Osteoblast (primary cell): ENCODE data around the gene EVPL. TPM values are rescaled to one million over a fixed set of nuclear protein-coding genes. Genes with fewer than 3 reads are reported as not detected.

Experiments
- DNase-seq: peaks from one replicate; pipeline ENCODE4 v3.0.0; 2011; ENCODE audit warnings: low spot score, mixed read lengths; ENCODE audit not compliant: insufficient read length; ENCODE audit errors: missing footprints
- H2AFZ ChIP-seq: 2 replicates; pipeline ENCODE4 v1.6.0; 2011; ENCODE audit warnings: mild to moderate bottlenecking, low read length
- H3K27ac ChIP-seq: 2 replicates; pipeline ENCODE4 v1.5.1; 2011; ENCODE audit warnings: mild to moderate bottlenecking, low read depth, low read length, moderate library complexity
- H3K27me3 ChIP-seq: 2 replicates; pipeline ENCODE4 v1.6.0; 2012; ENCODE audit warnings: mild to moderate bottlenecking, control low read depth, inconsistent platforms, low read length, moderate library complexity; ENCODE audit not compliant: insufficient read depth
- H3K36me3 ChIP-seq: 2 replicates; pipeline ENCODE4 v1.5.1; 2011; ENCODE audit warnings: mild to moderate bottlenecking, low read length, control low read depth, moderate library complexity; ENCODE audit not compliant: insufficient read depth
- H3K4me1 ChIP-seq: 2 replicates; pipeline ENCODE4 v1.5.1; 2011; ENCODE audit warnings: mild to moderate bottlenecking, low read length, control low read depth, moderate library complexity; ENCODE audit not compliant: insufficient read depth
- H3K4me2 ChIP-seq: 2 replicates; pipeline ENCODE4 v1.6.0; 2011; ENCODE audit warnings: mild to moderate bottlenecking, low read length; ENCODE audit not compliant: insufficient read depth
- H3K4me3 ChIP-seq: fragments of 200-600 bp; sonication (generic); 3 replicates; pipeline ENCODE4 v1.5.1; 2012; ENCODE audit warnings: mild to moderate bottlenecking, low read length, inconsistent platforms; ENCODE audit not compliant: insufficient read depth
- H3K79me2 ChIP-seq: 2 replicates; pipeline ENCODE4 v1.6.0; 2012; ENCODE audit warnings: mild to moderate bottlenecking, low read length, control low read depth, inconsistent platforms; ENCODE audit not compliant: insufficient read depth
- H3K9me3 ChIP-seq: 2 replicates; pipeline ENCODE4 v1.5.1; 2011; ENCODE audit warnings: low read depth, low read length, control low read depth
- H4K20me1 ChIP-seq: 2 replicates; pipeline ENCODE4 v1.6.0; 2012; ENCODE audit warnings: mild to moderate bottlenecking, low read length, control low read depth; ENCODE audit not compliant: insufficient read depth
- CTCF ChIP-seq: IDR thresholded peaks from 2 replicates; pipeline ENCODE4 v1.5.1; 2011; ENCODE audit warnings: mild to moderate bottlenecking, low read depth, low read length, moderate library complexity; ENCODE audit errors: extremely low read depth
- total RNA-seq: library from RNA; depleted of rRNA; stranded (reverse); fragments of >200 nt; gene quantifications from 2 replicates; pipeline ENCODE4 v1.2.3, GENCODE V29; 2012

Gene EVPL
- total RNA-seq, 1 donor = not detected

DNA sequence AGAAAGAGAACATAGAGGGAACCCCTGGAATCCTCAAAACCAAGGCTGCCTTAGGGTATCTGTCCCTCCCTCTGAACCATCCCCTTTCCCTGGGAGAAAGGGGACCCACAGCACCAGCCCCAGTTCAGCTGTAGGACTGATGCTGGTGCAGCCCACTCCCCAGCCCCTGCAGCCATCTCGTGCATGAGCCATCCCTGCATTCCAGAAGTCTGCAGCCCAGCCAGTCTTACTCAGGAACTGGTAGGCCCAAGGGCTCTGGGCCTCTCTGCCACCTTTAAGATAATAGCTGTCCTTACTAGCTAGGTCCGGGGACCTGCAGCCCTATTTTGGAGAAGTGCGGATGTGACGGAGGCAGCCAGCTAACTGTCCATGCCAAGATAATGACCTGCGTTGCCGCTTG lies 6.0 kb upstream of the EVPL start:
- no peaks in the 10 kb centered on the region for H4K20me1 ChIP-seq

DNA sequence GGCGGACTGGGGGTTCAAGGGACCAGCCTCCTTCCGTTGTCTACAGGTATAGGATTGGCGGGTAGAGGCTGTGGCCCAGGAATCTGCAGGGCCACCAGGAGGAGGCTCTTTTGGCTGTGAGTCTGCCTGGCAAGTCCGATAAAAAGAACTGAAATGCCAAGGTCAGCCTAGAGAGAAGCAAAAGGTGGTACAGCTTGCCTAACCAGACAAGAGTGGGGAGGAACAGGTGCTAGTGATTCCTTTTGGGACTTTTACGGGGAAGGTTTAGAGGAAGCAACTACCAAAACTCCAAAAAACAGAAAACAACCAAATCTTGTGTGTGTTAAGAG lies 5.6 kb upstream of the EVPL start:
- peak; percentile 46 for DNase-seq
- no peak overlapping the region for H3K27ac ChIP-seq
- no peaks in the 10 kb centered on the region for H3K27me3 ChIP-seq
- H2AFZ ChIP-seq = no peak overlapping the region
- no peaks in the 10 kb centered on the region for H3K79me2 ChIP-seq
- TF ChIP-seq CTCF = no peak
- H3K4me1 ChIP-seq = no peaks in the 10 kb centered on the region
- H4K20me1 ChIP-seq = no peaks in the 10 kb centered on the region
- H3K4me3 ChIP-seq = no peak overlapping the region
- H3K9me3 ChIP-seq = no peaks in the 10 kb centered on the region
- H3K4me2 ChIP-seq = no peak overlapping the region
- no peaks in the 10 kb centered on the region for H3K36me3 ChIP-seq

More for the DNA sequence above, 6.0 kb upstream of the EVPL start:
- peak; percentile 46 for DNase-seq
- no peaks in the 10 kb centered on the region for H3K36me3 ChIP-seq
- no peaks in the 10 kb centered on the region for H3K9me3 ChIP-seq
- no peak overlapping the region for H3K4me3 ChIP-seq
- H3K27ac ChIP-seq = no peak overlapping the region
- no peak overlapping the region for H2AFZ ChIP-seq
- H3K4me2 ChIP-seq = no peak overlapping the region
- no peaks in the 10 kb centered on the region for H3K27me3 ChIP-seq
- H3K79me2 ChIP-seq = no peaks in the 10 kb centered on the region
- no peak for TF ChIP-seq CTCF
- no peaks in the 10 kb centered on the region for H3K4me1 ChIP-seq

DNA sequence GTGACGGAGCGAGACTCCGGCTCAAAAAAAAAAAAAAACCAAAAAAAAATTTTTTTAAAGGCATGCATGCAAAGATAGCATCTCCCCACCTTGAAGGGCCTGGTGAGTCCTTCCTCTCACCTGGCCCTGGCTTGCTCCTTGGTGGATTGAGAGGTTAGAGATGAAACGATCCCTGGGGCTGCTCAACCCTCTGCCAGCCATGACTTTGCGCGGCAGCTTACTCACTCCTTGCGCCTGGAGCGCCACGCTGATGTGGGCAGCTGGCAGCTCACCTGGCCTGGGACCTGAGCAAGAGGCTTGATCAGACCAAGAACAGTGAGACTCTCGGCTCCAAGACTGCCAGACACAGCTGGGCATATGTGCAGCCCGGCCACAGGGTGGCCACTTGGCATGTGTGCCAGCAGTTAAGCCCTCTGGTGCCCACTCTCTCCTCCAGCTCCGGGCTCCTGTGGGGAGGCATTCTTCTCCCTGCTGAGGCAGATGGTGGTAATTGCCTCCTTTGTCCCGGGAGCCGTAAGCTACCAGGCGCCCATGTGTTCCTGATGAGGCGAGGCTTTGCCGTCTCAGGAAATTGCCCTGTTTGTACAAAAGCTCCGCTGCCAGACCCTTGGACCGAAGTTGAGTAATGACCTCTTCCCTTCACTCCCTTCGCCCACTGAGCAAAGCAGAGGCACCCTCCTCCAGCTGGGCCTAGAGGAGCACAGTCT lies 5.1 kb upstream of the EVPL start:
- H3K4me2 ChIP-seq = no peak overlapping the region
- TF ChIP-seq CTCF = peak; percentile 18

DNA sequence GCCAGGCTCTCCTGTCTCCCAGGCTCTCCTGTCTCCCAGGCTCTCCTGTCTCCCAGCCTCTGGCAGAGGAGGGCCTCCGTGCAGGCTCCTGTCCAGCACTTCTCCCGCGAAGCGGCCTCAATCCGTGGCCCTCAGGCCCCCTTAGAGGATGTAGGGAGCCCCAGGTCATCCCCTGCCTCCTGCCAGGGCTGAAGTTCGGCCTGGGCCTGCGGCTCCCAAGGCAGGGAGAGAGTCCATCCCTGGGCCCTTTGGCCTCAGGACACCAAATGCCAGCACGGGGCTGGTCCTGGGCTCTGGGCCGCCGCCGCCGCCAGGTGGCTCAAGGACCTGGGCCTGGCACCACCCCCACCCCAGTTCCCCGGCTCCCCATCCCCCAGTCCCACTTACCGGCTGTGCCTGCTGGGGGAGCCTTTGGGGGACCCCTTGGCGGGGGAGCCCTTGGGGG lies 370 bp downstream of the EVPL start:
- H3K4me1 ChIP-seq = no peaks in the 10 kb centered on the region
- no peaks in the 10 kb centered on the region for H4K20me1 ChIP-seq
- H3K4me3 ChIP-seq = no peak overlapping the region
- DNase-seq = peak; percentile 58
- H3K27ac ChIP-seq = no peak overlapping the region
- no peaks in the 10 kb centered on the region for H3K27me3 ChIP-seq
- no peaks in the 10 kb centered on the region for H3K36me3 ChIP-seq
- no peak for TF ChIP-seq CTCF
- no peaks in the 10 kb centered on the region for H3K9me3 ChIP-seq
- H2AFZ ChIP-seq = no peak overlapping the region
- no peak overlapping the region for H3K4me2 ChIP-seq
- H3K79me2 ChIP-seq = no peaks in the 10 kb centered on the region

More for the DNA sequence above, 5.1 kb upstream of the EVPL start:
- no peaks in the 10 kb centered on the region for H4K20me1 ChIP-seq
- no peak overlapping the region for H2AFZ ChIP-seq
- no peaks in the 10 kb centered on the region for H3K27me3 ChIP-seq
- H3K4me1 ChIP-seq = no peaks in the 10 kb centered on the region
- peak; percentile 68 for DNase-seq
- H3K9me3 ChIP-seq = no peaks in the 10 kb centered on the region
- no peaks in the 10 kb centered on the region for H3K79me2 ChIP-seq
- no peaks in the 10 kb centered on the region for H3K36me3 ChIP-seq
- H3K27ac ChIP-seq = no peak overlapping the region
- H3K4me3 ChIP-seq = no peak overlapping the region
